Stomach smooth muscle (tissue), 2 donors: Measurements from ENCODE around the gene TRIO.
"Not testable (repeated sequence)": the region's sequence is repeated elsewhere in the genome, so short reads cannot be mapped to it uniquely, and the experiment has no call there.

Experiments
- H3K27ac ChIP-seq: one replicate; pipeline ENCODE4 v1.7.0; 2013; ENCODE audit warnings: mild to moderate bottlenecking, low read length, inconsistent platforms
- H3K27me3 ChIP-seq, 2 donors: one replicate each; pipeline ENCODE4 v1.7.0; 2013; ENCODE audit warnings: low read length in 2 of 2; ENCODE audit not compliant: insufficient read depth in 2 of 2, control insufficient read depth in 1 of 2
- H3K36me3 ChIP-seq, 2 donors: one replicate each; pipeline ENCODE4 v1.7.0; 2013; ENCODE audit warnings: low read length in 2 of 2; ENCODE audit not compliant: control insufficient read depth in 2 of 2, insufficient read depth in 2 of 2
- H3K4me1 ChIP-seq: one replicate; pipeline ENCODE4 v1.7.0; 2013; ENCODE audit warnings: low read length; ENCODE audit not compliant: control insufficient read depth, insufficient read depth
- H3K4me3 ChIP-seq, 2 donors: one replicate each; pipeline ENCODE4 v1.7.0; 2013; ENCODE audit warnings: low read length in 2 of 2
- H3K9ac ChIP-seq, 2 donors: one replicate each; pipeline ENCODE4 v1.7.0; 2013; ENCODE audit warnings: low read length in 2 of 2, mild to moderate bottlenecking in 1 of 2
- H3K9me3 ChIP-seq, 2 donors: one replicate each; pipeline ENCODE4 v1.7.0; 2013; ENCODE audit warnings: low read length in 2 of 2; ENCODE audit not compliant: control insufficient read depth in 2 of 2
- donor health status: healthy.
- donor health status: Pancreatic carcinoma.

Gene TRIO

GRCh38 chr5:14421851-14422250, 278.7 kb downstream of the TRIO start:
- Histone ChIP-seq H3K27ac (no peak overlapping the region), H3K27me3 (no peaks in the 10 kb centered on the region), H3K36me3 (peaks cover 24 to 40% of the 10 kb centered on the region in 2 donors), H3K9me3 (no peaks in the 10 kb centered on the region), H3K4me1 (peaks cover 1% of the 10 kb centered on the region), H3K9ac (no peak overlapping the region), H3K4me3 (no peak overlapping the region)

DNA sequence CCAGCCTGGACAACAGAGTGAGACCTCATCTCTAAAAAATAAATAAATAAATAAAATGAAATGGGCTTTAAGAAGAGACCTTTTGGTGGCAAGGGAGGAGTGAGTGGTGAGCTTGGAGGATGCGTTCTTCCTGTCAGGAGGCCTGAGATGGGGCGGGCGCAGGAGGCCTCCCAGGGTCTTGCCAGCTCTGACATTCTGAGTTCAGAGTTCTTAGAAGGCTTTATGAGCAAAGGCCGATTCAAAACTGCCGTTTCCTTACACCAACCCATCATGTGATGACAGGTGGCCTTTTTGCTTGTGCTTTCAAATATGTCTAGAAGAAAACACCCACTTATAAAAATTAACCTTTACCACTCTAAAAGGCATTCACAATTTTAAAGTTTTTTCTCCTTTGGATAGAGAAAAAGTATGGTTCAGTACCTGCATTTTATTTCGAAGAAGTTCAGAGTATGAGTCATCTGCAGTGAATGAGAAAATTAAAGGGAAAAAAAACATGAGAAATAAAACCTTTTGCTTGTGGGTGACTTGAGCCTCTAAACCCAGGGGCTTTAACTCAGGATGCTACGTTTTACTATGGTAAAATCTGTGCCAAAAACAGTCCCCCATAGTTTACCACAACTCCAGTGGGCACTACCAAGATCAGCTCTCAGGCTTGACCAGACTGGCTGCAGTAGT, 281.0 kb downstream of the TRIO start:
- H3K27ac ChIP-seq = no peak overlapping the region
- no peaks in the 10 kb centered on the region for H3K9me3 ChIP-seq
- H3K9ac ChIP-seq = no peak overlapping the region
- H3K4me1 ChIP-seq = no peaks in the 10 kb centered on the region
- no peaks in the 10 kb centered on the region for H3K27me3 ChIP-seq
- no peak overlapping the region for H3K4me3 ChIP-seq
- peaks cover 32 to 39% of the 10 kb centered on the region in 2 donors for H3K36me3 ChIP-seq

- Histone ChIP-seq H3K27me3 (no peaks in the 10 kb centered on the region), H3K9me3 (no peaks in the 10 kb centered on the region), H3K27ac (no peak overlapping the region), H3K9ac (no peak overlapping the region), H3K4me1 (no peaks in the 10 kb centered on the region), H3K4me3 (no peak overlapping the region), H3K36me3 (peaks cover 25 to 31% of the 10 kb centered on the region in 2 donors)
Observed at GRCh38 chr5:14425559-14425958, 282.4 kb downstream of the TRIO start.

DNA sequence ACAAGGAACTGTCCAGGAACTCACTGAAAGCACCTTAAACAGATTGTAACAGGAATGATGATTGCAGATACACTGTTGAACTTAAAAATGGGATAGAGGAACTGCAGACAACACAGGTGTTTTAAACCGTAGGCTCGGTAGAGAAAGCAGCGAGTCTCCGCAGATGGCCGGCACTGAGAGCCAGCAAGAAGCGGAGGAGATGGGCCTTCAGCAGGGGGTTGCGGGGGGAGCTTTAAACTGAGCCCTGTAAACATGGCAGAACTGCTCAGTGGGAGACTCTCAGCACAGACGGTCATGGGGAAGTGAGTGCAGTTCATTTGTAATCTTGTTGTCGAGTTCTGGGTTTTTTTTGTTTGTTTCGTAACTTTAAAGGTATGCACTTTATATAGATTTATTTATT, 283.4 kb downstream of the TRIO start:
- Histone ChIP-seq H3K9me3 (no peaks in the 10 kb centered on the region), H3K4me1 (peaks cover 7% of the 10 kb centered on the region), H3K9ac (no peak overlapping the region), H3K27ac (no peak overlapping the region), H3K4me3 (no peak overlapping the region), H3K27me3 (no peaks in the 10 kb centered on the region), H3K36me3 (peaks cover 23 to 29% of the 10 kb centered on the region in 2 donors)

DNA sequence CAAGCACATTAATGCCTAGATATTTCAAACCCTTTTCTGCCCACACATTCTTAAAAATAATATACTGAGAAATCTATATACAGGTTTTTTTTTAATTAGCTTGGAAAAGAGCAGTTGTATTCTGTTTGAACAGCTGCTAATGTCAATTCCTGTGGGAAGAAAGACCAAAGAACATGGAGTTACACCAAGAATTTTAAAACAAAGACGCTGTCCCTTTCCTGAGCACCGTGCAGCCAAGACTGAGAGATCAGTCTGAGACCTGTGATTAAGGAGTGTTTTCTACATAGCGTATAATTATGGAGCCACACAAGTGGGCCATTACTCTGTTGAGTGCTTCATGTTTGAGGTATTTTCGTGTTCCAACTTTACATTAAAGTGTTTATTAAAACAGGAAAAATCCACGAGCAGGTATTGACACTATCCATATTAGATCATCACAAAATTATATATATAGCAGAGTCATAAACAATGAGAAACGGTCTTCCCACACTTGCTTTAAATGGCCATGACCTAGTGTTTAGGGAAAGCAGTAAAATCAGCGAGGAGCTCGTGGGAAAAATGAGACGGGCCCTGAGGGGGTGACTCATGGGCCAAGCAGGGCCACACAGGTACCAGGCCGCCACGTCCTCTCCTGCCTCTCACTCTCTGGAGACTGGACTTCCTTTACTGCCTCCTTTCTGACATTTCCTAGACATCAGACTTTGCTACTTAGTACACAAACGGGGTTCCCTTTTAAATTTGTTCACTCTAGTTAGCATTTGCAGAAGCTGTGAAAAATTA, 285.4 kb downstream of the TRIO start:
- Histone ChIP-seq H3K4me3 (no peak overlapping the region), H3K27me3 (no peaks in the 10 kb centered on the region), H3K4me1 (peaks cover 13% of the 10 kb centered on the region), H3K9me3 (no peaks in the 10 kb centered on the region), H3K9ac (no peak overlapping the region), H3K36me3 (peaks cover 15 to 18% of the 10 kb centered on the region in 2 donors), H3K27ac (no peak overlapping the region)

DNA sequence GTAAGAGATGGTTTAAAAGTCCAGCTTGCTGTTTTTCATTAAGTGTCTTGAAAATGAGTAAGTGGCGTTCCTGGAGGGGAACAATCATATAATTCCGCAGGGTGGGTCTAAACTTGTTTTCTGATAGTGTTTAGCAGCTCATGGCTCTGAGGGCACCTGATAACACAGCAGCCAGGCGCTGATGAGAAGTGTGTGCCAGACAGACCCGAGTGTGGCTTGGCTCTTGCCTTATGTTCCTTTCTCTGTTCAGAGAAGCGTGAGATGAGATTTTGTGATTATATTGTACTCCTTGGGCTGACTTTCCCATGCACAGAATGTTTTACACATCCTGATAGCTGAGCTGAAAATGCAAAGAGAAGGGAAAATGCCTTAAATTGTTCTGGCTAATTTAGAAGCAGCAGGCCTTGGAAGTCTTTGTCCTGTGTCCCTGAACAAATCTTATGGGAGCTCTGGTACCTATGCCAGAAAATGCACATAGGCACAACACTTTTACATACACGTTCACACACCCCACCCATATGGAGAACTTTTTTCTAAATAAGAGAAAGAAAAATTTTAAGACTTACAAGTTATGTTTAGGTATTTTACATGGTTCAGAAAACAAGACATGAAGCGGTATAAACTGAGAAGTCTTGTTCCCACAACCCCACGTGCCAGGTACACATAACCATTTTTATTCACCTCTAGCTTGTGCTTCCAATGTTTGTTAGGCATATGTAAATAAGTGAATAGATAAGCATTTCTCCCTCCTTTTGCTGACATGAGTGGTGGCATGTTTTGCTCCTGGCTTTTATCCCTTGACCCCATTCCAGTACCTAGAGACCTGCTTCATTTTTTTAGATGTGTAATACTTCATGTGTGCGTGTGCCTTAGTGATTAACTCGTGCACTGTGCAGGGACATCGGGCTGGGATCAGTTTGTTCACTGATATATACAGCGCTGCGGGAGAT, 286.2 kb downstream of the TRIO start:
- H3K27ac ChIP-seq = no peak overlapping the region
- H3K36me3 ChIP-seq = peaks cover 13 to 18% of the 10 kb centered on the region in 2 donors
- H3K4me1 ChIP-seq = peaks cover 13% of the 10 kb centered on the region
- no peaks in the 10 kb centered on the region for H3K27me3 ChIP-seq
- H3K9ac ChIP-seq = no peak overlapping the region
- H3K4me3 ChIP-seq = no peak overlapping the region
- no peaks in the 10 kb centered on the region for H3K9me3 ChIP-seq

GRCh38 chr5:14431534-14431933, 288.4 kb downstream of the TRIO start:
- Histone ChIP-seq H3K9ac (no peak overlapping the region), H3K4me3 (no peak overlapping the region), H3K9me3 (no peaks in the 10 kb centered on the region), H3K27ac (peak overlapping the region; percentile 37), H3K27me3 (no peaks in the 10 kb centered on the region), H3K4me1 (peaks cover 13% of the 10 kb centered on the region), H3K36me3 (peaks cover 11 to 13% of the 10 kb centered on the region in 2 donors)

DNA sequence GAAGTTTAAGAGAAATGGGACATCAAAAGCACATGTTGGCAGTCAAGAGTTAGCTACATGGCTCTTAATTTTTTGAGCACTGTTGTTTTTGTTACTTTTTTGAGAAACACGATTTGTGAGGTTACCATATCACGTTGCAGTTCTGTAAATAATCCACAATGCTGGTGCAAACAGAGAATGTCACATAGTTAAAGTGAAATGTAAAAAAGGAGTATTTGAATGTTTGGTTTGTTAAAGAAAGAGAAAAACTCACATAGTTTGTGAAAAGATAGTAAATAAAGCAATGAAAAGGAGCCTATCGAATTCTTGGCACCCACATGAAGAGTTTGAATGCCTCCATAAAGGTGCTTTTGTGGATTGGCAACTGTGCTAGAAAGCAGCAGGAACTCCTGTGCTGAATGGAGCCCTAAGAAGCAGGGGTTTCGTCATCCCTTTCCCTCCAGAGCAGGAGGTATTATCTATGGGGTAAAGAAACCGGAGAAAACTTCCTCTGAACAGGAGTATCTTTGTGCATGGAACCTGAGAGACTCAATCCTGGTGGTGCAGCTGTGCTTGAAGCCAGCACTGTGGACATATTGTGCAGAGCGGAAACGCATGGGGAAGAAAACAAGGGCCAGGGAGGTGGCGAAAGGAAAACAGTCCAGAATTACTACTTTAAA, 289.9 kb downstream of the TRIO start:
- H3K27ac ChIP-seq = no peak overlapping the region
- H3K4me1 ChIP-seq = peaks cover 13% of the 10 kb centered on the region
- peaks cover 3 to 4% of the 10 kb centered on the region in 2 donors for H3K36me3 ChIP-seq
- no peaks in the 10 kb centered on the region for H3K9me3 ChIP-seq
- no peaks in the 10 kb centered on the region for H3K27me3 ChIP-seq
- H3K4me3 ChIP-seq = no peak overlapping the region
- no peak overlapping the region for H3K9ac ChIP-seq

- Histone ChIP-seq H3K4me1 (peaks cover 23% of the 10 kb centered on the region), H3K27ac (no peak overlapping the region), H3K4me3 (no peak overlapping the region), H3K36me3 (peaks cover 3 to 5% of the 10 kb centered on the region in 2 donors), H3K9ac (no peak overlapping the region), H3K27me3 (no peaks in the 10 kb centered on the region), H3K9me3 (no peaks in the 10 kb centered on the region)
Observed at GRCh38 chr5:14435481-14435880, 292.3 kb downstream of the TRIO start.

DNA sequence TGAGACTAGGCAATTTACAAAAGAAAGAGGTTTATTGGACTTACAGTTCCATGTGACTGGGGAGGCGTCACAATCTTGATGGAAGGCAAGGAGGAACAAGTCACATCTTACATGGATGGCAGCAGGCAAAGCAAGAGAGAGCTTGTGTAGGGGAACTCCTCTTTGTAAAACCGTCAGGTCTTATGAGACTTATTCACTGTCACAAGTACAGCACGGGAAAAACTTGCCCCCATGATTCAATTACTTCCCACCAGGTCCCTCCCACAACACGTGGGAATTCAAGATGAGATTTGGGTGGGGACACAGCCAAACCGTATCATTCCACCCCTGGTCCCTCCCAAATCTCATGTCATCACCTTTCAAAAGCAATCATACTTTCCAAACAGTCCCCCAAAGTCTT, 293.0 kb downstream of the TRIO start:
- not testable (repeated sequence) for H3K9me3 ChIP-seq, H3K9ac ChIP-seq, H3K36me3 ChIP-seq, H3K27ac ChIP-seq, H3K27me3 ChIP-seq, H3K4me3 ChIP-seq
- peaks cover 24% of the 10 kb centered on the region for H3K4me1 ChIP-seq
